ENCODE results near the gene UGT3A1. TPM values are rescaled to one million over a fixed set of nuclear protein-coding genes. Genes with fewer than 3 reads are reported as not detected.

The UGT3A1 gene
- total RNA-seq, 1 experiment from 2014 or later: not detected

DNA sequence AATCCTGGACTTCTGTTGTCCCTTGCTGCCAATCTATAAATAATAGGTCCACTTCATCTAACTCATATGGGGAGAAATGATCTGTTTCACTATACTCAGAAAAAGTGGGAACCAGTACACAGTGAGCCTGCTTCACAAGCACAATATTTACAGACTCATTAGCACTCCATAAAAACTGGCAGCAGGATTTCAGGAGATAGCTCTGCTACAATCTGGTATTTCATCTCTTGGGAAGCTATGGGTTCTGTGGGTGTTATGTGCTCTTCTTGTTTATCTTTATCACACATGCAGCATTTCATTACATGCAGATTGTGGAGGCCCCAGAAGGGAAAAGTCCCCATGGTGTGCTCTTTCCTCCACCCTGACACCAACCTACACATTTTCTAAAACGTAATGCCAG is 42.3 kb upstream of the UGT3A1 start:
- H3K4me3 Mint-ChIP-seq (ENCODE audit: unreplicated experiment): no peak overlapping the region
- peaks cover under 1% of the 10 kb centered on the region for H3K36me3 Mint-ChIP-seq (ENCODE audit: insufficient read depth, unreplicated experiment)
- ChIA-PET CTCF (no interaction called here), POLR2A (no interaction called here)
- TF ChIP-seq, protein P1, sequence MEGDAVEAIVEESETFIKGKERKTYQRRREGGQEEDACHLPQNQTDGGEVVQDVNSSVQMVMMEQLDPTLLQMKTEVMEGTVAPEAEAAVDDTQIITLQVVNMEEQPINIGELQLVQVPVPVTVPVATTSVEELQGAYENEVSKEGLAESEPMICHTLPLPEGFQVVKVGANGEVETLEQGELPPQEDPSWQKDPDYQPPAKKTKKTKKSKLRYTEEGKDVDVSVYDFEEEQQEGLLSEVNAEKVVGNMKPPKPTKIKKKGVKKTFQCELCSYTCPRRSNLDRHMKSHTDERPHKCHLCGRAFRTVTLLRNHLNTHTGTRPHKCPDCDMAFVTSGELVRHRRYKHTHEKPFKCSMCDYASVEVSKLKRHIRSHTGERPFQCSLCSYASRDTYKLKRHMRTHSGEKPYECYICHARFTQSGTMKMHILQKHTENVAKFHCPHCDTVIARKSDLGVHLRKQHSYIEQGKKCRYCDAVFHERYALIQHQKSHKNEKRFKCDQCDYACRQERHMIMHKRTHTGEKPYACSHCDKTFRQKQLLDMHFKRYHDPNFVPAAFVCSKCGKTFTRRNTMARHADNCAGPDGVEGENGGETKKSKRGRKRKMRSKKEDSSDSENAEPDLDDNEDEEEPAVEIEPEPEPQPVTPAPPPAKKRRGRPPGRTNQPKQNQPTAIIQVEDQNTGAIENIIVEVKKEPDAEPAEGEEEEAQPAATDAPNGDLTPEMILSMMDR (IDR thresholded peaks at IDR 0.05; ENCODE audit: insufficient read depth in 1 of 2, low read depth in 1 of 2, low read length in 1 of 2, severe bottlenecking in 1 of 2, unreplicated experiment in 1 of 2): no peak
- intact Hi-C loops (cut with micrococcal nuclease; ENCODE audit: unreplicated experiment): no loop called here
- no peak for DNase-seq
- H3K27ac Mint-ChIP-seq (ENCODE audit: unreplicated experiment): no peak overlapping the region
- no peak overlapping the region for H3K4me3 ChIP-seq (ENCODE audit: low read depth, low read length)
- H3K27me3 Mint-ChIP-seq (ENCODE audit: insufficient read depth, unreplicated experiment): no peaks in the 10 kb centered on the region
- H3K4me1 Mint-ChIP-seq (ENCODE audit: low read depth, unreplicated experiment): no peaks in the 10 kb centered on the region
- H3K36me3 ChIP-seq (ENCODE audit: control insufficient read depth, insufficient read depth, low read length): no peaks in the 10 kb centered on the region
- no peaks in the 10 kb centered on the region for H3K9me3 ChIP-seq
- no peaks in the 10 kb centered on the region for H3K27me3 ChIP-seq (replicated peaks; ENCODE audit: control insufficient read depth, insufficient read depth, low read length)
- BruUV-seq (replicated peaks): no TSS peak
- H3K4me1 ChIP-seq: no peaks in the 10 kb centered on the region
- no peaks in the 10 kb centered on the region for H3K9me3 Mint-ChIP-seq (ENCODE audit: unreplicated experiment)

DNA sequence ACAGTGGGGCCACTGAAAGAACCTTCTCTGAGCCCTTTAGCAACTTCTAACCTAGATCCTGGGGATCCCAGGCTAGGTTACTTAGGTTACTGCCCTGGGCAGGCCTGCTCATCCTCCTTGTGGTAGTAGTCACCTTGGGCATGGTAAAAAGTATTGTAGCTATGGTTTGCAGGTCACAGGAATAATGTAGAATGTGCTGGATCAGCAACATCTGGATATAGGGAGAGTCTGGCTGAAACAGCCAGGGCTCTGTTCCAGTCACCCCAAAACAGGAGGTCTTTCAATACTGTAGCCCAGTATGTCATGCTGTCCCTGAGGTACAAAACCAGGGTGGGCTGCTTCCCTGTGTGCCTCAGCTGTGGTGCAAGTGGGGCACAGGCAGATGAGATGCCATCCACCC is 41.9 kb upstream of the UGT3A1 start:
- DNase-seq: no peak
- H3K4me1 ChIP-seq: no peaks in the 10 kb centered on the region
- H3K27me3 Mint-ChIP-seq (ENCODE audit: insufficient read depth, unreplicated experiment): no peaks in the 10 kb centered on the region
- H3K27me3 ChIP-seq (replicated peaks; ENCODE audit: control insufficient read depth, insufficient read depth, low read length): no peaks in the 10 kb centered on the region
- no peaks in the 10 kb centered on the region for H3K36me3 ChIP-seq (ENCODE audit: control insufficient read depth, insufficient read depth, low read length)
- CTCF ChIA-PET: no interaction called here
- no peak overlapping the region for H3K4me3 ChIP-seq (ENCODE audit: low read depth, low read length)
- intact Hi-C loops (cut with micrococcal nuclease; ENCODE audit: unreplicated experiment): no loop called here
- no peak overlapping the region for H3K27ac Mint-ChIP-seq (ENCODE audit: unreplicated experiment)
- H3K9me3 Mint-ChIP-seq (ENCODE audit: unreplicated experiment): no peaks in the 10 kb centered on the region
- no TSS peak for BruUV-seq (replicated peaks)
- peaks cover 4% of the 10 kb centered on the region for H3K36me3 Mint-ChIP-seq (ENCODE audit: insufficient read depth, unreplicated experiment)
- TF ChIP-seq, protein P1 (IDR thresholded peaks at IDR 0.05; ENCODE audit: insufficient read depth in 1 of 2, low read depth in 1 of 2, low read length in 1 of 2, severe bottlenecking in 1 of 2, unreplicated experiment in 1 of 2): no peak
- H3K4me3 Mint-ChIP-seq (ENCODE audit: unreplicated experiment): no peak overlapping the region
- no peaks in the 10 kb centered on the region for H3K9me3 ChIP-seq
- H3K4me1 Mint-ChIP-seq (ENCODE audit: low read depth, unreplicated experiment): no peaks in the 10 kb centered on the region
- POLR2A ChIA-PET: no interaction called here

DNA sequence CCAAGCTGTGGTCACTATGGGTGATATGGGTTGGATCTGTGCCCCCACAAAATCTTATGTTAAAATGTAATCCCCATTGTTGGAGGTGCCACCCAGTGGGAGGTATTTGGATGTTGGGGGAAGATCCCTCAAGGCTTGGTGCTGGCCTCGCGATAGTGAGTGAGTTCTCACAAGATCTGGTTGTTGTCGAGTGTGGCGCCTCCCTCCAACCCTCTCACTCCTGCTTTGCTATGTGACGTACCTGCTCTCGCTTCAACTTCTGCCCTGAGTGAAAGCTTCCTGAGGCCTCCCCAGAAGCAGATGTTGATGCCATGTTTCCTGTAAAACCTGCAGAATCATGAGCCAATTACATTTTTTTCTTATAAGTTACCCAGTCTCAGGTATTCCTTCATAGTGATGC is 40.0 kb upstream of the UGT3A1 start:
- ChIA-PET POLR2A (no interaction called here), CTCF (no interaction called here)
- BruUV-seq (replicated peaks): no TSS peak
- Mint-ChIP-seq H3K4me1 (ENCODE audit: low read depth, unreplicated experiment) (no peaks in the 10 kb centered on the region), H3K27me3 (ENCODE audit: insufficient read depth, unreplicated experiment) (no peaks in the 10 kb centered on the region), H3K4me3 (ENCODE audit: unreplicated experiment) (no peak overlapping the region), H3K27ac (ENCODE audit: unreplicated experiment) (no peak overlapping the region), H3K36me3 (ENCODE audit: insufficient read depth, unreplicated experiment) (peaks cover 6% of the 10 kb centered on the region), H3K9me3 (ENCODE audit: unreplicated experiment) (no peaks in the 10 kb centered on the region)
- no peak overlapping the region for H3K4me3 ChIP-seq (ENCODE audit: low read depth, low read length)
- no peaks in the 10 kb centered on the region for H3K9me3 ChIP-seq
- intact Hi-C loops (cut with micrococcal nuclease; ENCODE audit: unreplicated experiment): no loop called here
- H3K4me1 ChIP-seq: no peaks in the 10 kb centered on the region
- H3K27me3 ChIP-seq (replicated peaks; ENCODE audit: control insufficient read depth, insufficient read depth, low read length): no peaks in the 10 kb centered on the region
- DNase-seq: no peak
- TF ChIP-seq, protein P1 (IDR thresholded peaks at IDR 0.05; ENCODE audit: insufficient read depth in 1 of 2, low read depth in 1 of 2, low read length in 1 of 2, severe bottlenecking in 1 of 2, unreplicated experiment in 1 of 2): no peak
- H3K36me3 ChIP-seq (ENCODE audit: control insufficient read depth, insufficient read depth, low read length): no peaks in the 10 kb centered on the region

Measured in Caco-2 (cell line).